ENCODE measurements around the gene ABTB2.

ABTB2 gene

GRCh38 chr11:34308049-34308912 lies 49.5 kb downstream of the ABTB2 start:
- TF ChIP-seq TAF1 (IDR thresholded peaks at IDR 0.05; ENCODE audit: borderline replicate concordance, insufficient read depth, low read length) (no peak), FOXP2 (optimal IDR thresholded peaks at IDR 0.05; ENCODE audit: borderline replicate concordance, extremely low read depth, extremely low read length, insufficient read depth) (no peak), SIN3A (IDR thresholded peaks at IDR 0.05; ENCODE audit: borderline replicate concordance, insufficient read depth, low read length) (no peak), REST (IDR thresholded peaks at IDR 0.05; ENCODE audit: insufficient read depth in 1 of 2, low read depth in 2 of 2, low read length in 2 of 2) (no peak), POLR2AphosphoS5 (IDR thresholded peaks at IDR 0.05; ENCODE audit: low read depth, low read length) (no peak)

GRCh38 chr11:34305780-34306179 lies 52.0 kb downstream of the ABTB2 start:
- TF ChIP-seq POLR2AphosphoS5 (IDR thresholded peaks at IDR 0.05; ENCODE audit: low read depth, low read length): no peak
- TF ChIP-seq SIN3A (IDR thresholded peaks at IDR 0.05; ENCODE audit: borderline replicate concordance, insufficient read depth, low read length): no peak
- TF ChIP-seq TAF1 (IDR thresholded peaks at IDR 0.05; ENCODE audit: borderline replicate concordance, insufficient read depth, low read length): no peak
- no peak for TF ChIP-seq FOXP2 (optimal IDR thresholded peaks at IDR 0.05; ENCODE audit: borderline replicate concordance, extremely low read depth, extremely low read length, insufficient read depth)
- no peak for TF ChIP-seq REST (IDR thresholded peaks at IDR 0.05; ENCODE audit: insufficient read depth in 1 of 2, low read depth in 2 of 2, low read length in 2 of 2)

- TF ChIP-seq SIN3A (IDR thresholded peaks at IDR 0.05; ENCODE audit: borderline replicate concordance, insufficient read depth, low read length): peak; percentile 77; the same call in 1 of the 2 replicates
- TF ChIP-seq FOXP2 (optimal IDR thresholded peaks at IDR 0.05; ENCODE audit: borderline replicate concordance, extremely low read depth, extremely low read length, insufficient read depth): no peak
- TF ChIP-seq POLR2AphosphoS5 (IDR thresholded peaks at IDR 0.05; ENCODE audit: low read depth, low read length): no peak
Observed at GRCh38 chr11:34305193-34305592, 52.6 kb downstream of the ABTB2 start.

- TF ChIP-seq REST (IDR thresholded peaks at IDR 0.05; ENCODE audit: insufficient read depth in 1 of 2, low read depth in 2 of 2, low read length in 2 of 2) (no peak), FOXP2 (optimal IDR thresholded peaks at IDR 0.05; ENCODE audit: borderline replicate concordance, extremely low read depth, extremely low read length, insufficient read depth) (no peak), TAF1 (IDR thresholded peaks at IDR 0.05; ENCODE audit: borderline replicate concordance, insufficient read depth, low read length) (no peak), POLR2AphosphoS5 (IDR thresholded peaks at IDR 0.05; ENCODE audit: low read depth, low read length) (no peak), SIN3A (IDR thresholded peaks at IDR 0.05; ENCODE audit: borderline replicate concordance, insufficient read depth, low read length) (no peak)
Observed at GRCh38 chr11:34303028-34303570, 54.7 kb downstream of the ABTB2 start.

GRCh38 chr11:34302046-34302921 lies 55.5 kb downstream of the ABTB2 start:
- TF ChIP-seq TAF1 (IDR thresholded peaks at IDR 0.05; ENCODE audit: borderline replicate concordance, insufficient read depth, low read length) (no peak), POLR2AphosphoS5 (IDR thresholded peaks at IDR 0.05; ENCODE audit: low read depth, low read length) (no peak), REST (IDR thresholded peaks at IDR 0.05; ENCODE audit: insufficient read depth in 1 of 2, low read depth in 2 of 2, low read length in 2 of 2) (no peak), SIN3A (IDR thresholded peaks at IDR 0.05; ENCODE audit: borderline replicate concordance, insufficient read depth, low read length) (no peak), FOXP2 (optimal IDR thresholded peaks at IDR 0.05; ENCODE audit: borderline replicate concordance, extremely low read depth, extremely low read length, insufficient read depth) (no peak)

All from PFSK-1 (cell line).